ENCODE measurements around the gene ARAP1.

Gene ARAP1

GRCh38 chr11:72762641-72763304 lies 10.6 kb upstream of the ARAP1 start:
- DNase-seq (ENCODE audit: low read depth), result no peak

GRCh38 chr11:72760539-72761405 lies 8.6 kb upstream of the ARAP1 start:
- peak; percentile 18 for DNase-seq (ENCODE audit: low read depth)

GRCh38 chr11:72759468-72759985 lies 7.3 kb upstream of the ARAP1 start:
- no peak for DNase-seq (ENCODE audit: low read depth)

- no peak for DNase-seq (ENCODE audit: low read depth)
These were observed 6.6 kb upstream of the ARAP1 start for GRCh38 chr11:72758690-72759389.

GRCh38 chr11:72758304-72758689 lies 6.1 kb upstream of the ARAP1 start:
- DNase-seq (ENCODE audit: low read depth), result no peak

GRCh38 chr11:72755713-72756285 lies 3.6 kb upstream of the ARAP1 start:
- DNase-seq (ENCODE audit: low read depth), result no peak

- DNase-seq (ENCODE audit: low read depth), result no peak
These were observed 2.4 kb upstream of the ARAP1 start for GRCh38 chr11:72754544-72755155.

GRCh38 chr11:72754149-72754543 lies 1.9 kb upstream of the ARAP1 start:
- no peak for DNase-seq (ENCODE audit: low read depth)

- DNase-seq (ENCODE audit: low read depth), result no peak
These were observed 1.3 kb upstream of the ARAP1 start for GRCh38 chr11:72753341-72754148.

GRCh38 chr11:72751116-72752087 lies 806 bp downstream of the ARAP1 start:
- no peak for DNase-seq (ENCODE audit: low read depth)

GRCh38 chr11:72750556-72751115 lies 1.6 kb downstream of the ARAP1 start:
- no peak for DNase-seq (ENCODE audit: low read depth)

- DNase-seq (ENCODE audit: low read depth), result no peak
These were observed 2.1 kb downstream of the ARAP1 start for GRCh38 chr11:72750086-72750485.

GRCh38 chr11:72747289-72747855 lies 4.8 kb downstream of the ARAP1 start:
- DNase-seq (ENCODE audit: low read depth), result no peak

- DNase-seq (ENCODE audit: low read depth), result no peak
These were observed 5.4 kb downstream of the ARAP1 start for GRCh38 chr11:72746821-72747220.

- no peak for DNase-seq (ENCODE audit: low read depth)
These were observed 6.2 kb downstream of the ARAP1 start for GRCh38 chr11:72745925-72746550.

GRCh38 chr11:72745511-72745910 lies 6.7 kb downstream of the ARAP1 start:
- DNase-seq (ENCODE audit: low read depth), result no peak

GRCh38 chr11:72744474-72744873 lies 7.7 kb downstream of the ARAP1 start:
- DNase-seq (ENCODE audit: low read depth), result no peak
